Activated gamma-delta T cell (primary cell): ENCODE results near the gene PPP2R3B.
"Not testable (repeated sequence)": the region's sequence is repeated elsewhere in the genome, so short reads cannot be mapped to it uniquely, and the experiment has no call there.

Source experiments
- DNase-seq: peaks from one replicate; lab custom pipeline; 2025; lab: John Stamatoyannopoulos, UW
- total RNA-seq, 2 donors: gene quantifications; one replicate each; lab custom pipeline; 2026; lab: John Stamatoyannopoulos, UW

The PPP2R3B gene
- total RNA-seq = 29.7 to 32.0 reads per million in 2 donors

DNA sequence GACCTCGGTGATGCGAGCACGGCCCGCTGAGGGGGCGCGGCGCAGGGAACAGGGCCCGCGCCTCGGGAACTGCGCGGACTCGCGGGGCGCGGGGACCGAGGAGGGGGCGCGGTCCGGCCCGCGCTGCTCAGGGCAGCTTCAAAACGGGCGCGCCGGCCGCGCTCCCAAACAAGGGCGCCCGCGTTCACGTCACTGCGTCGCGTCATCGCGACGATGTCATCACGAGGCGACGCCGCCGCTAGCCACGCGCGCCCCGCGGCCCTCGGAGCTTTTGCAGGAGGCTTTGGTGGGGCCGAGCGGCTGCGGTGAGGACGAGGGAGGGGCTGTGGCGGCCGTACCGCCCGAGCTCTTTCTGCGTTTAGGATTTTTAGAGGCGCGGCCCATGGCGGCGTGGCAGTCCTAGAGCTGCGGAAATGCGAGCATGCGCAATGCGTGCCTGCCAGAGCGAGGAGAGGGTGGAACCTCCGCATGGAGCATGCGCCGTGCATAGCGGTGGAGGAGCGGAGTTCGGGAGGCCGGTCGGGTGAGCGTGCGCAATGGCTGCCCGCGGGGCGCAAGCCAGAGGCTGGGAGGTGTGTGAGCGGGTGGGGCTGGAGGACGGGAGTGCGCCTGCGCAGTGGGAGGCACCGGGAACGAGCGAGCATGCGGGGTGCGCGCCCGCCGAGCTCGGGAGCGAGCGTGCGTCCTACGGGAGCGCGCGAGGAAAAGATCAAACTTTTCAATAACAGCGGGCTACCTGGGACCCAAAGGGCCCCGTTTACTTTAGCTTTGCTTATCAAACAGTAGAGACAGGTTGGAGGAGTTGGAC lies at the start of gene PPP2R3B:
Gene PPP2R3B, minus strand, starts transcription at position 140 of the 808 bp plus-strand sequence. CDS start 216 bp downstream, outside the sequence.
- no peak for DNase-seq

DNA sequence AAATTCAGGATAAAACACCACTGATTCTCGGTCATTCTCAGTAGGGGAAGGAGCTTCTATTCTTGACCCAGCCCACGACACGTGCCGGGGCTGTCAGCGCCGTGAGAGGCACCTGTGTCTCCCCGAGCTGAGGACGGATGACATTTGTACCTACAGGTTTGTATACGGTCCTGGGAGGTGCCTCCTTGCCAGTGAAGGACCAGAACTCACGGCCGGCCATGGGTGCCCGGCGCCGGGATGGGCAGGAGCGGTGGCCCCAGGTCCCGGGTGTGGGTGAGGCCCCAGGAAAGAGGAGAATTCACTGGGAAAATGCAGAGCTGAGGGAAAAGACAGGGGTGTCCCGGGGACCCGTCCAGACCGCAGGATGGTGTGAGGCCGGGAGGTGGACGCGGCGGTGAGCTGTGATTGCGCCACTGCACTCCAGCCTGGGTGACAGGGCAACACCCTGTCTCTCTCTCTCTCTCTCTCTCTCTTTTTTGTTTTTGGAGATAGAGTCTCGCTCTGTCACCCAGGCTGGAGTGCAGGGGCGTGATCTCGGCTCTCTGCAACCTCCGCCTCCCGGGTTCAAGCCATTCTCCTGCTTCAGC lies 48.9 kb upstream of the PPP2R3B start:
- no peak for DNase-seq

- DNase-seq = no peak
Measured at GRCh38 chrX:434946-435345, 48.2 kb upstream of the PPP2R3B start.

- no peak for DNase-seq
Measured at GRCh38 chrX:433771-434170, 47.1 kb upstream of the PPP2R3B start.

DNA sequence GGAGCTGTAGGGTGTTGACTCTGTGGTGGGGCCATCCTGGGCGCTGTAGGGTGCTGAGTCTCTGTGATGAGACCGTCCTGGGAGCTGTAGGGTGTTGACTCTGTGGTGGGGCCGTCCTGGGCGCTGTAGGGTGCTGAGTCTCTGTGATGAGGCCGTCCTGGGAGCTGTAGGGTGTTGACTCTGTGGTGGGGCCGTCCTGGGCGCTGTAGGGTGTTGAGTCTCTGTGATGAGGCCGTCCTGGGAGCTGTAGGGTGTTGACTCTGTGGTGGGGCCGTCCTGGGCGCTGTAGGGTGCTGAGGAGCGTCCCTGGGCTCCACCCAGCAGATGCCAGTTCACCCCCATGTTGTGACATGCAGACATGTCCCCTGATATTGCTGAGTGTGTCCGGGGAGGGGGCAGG lies 46.0 kb upstream of the PPP2R3B start:
- DNase-seq = not testable (repeated sequence)

- no peak for DNase-seq
Measured at GRCh38 chrX:431492-432111, 44.9 kb upstream of the PPP2R3B start.

DNA sequence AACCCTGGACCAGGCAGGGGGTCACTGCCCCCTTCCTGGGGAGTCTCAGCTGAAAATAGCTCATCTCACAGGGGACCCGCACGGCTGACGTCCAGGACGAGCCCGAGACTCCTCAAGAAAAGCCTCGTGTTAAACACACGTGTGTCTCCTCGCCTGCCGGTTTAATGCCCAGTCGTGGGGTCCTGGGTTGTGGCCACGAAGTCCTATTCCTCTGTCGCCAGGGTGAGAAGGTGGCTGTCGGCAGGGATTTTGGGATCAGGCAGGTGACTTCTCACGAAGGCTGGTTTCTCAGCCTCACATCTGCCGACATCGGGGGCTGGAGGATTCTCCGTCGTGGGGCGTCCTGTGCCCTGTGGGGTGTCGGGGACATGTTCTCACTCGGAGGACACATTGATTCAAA lies 44.3 kb upstream of the PPP2R3B start:
- no peak for DNase-seq

GRCh38 chrX:429266-429825 lies 42.6 kb upstream of the PPP2R3B start:
- DNase-seq = no peak

GRCh38 chrX:427812-428725 lies 41.4 kb upstream of the PPP2R3B start:
- DNase-seq = no peak

GRCh38 chrX:426881-427280 lies 40.2 kb upstream of the PPP2R3B start:
- DNase-seq = no peak

DNA sequence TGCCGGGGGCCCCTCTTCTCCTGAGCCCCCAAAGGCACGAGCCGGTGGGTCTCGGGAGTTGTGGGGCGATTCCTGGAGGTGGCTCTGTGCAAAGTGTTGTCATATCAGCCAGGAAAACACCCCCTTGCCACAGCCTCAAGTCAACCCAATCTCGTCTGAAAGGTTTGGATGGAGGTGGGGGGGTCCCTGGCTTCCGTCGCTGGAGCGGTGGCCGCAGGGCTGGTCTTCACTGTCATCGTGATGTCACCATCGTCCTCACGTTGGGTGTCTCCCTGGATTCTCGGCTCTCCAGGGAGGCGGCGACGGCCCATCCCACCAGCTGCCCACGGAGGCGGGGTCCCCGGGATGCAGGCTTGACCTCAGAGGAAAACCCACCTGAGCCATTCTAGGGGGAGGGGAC lies 38.3 kb upstream of the PPP2R3B start:
- no peak for DNase-seq

DNA sequence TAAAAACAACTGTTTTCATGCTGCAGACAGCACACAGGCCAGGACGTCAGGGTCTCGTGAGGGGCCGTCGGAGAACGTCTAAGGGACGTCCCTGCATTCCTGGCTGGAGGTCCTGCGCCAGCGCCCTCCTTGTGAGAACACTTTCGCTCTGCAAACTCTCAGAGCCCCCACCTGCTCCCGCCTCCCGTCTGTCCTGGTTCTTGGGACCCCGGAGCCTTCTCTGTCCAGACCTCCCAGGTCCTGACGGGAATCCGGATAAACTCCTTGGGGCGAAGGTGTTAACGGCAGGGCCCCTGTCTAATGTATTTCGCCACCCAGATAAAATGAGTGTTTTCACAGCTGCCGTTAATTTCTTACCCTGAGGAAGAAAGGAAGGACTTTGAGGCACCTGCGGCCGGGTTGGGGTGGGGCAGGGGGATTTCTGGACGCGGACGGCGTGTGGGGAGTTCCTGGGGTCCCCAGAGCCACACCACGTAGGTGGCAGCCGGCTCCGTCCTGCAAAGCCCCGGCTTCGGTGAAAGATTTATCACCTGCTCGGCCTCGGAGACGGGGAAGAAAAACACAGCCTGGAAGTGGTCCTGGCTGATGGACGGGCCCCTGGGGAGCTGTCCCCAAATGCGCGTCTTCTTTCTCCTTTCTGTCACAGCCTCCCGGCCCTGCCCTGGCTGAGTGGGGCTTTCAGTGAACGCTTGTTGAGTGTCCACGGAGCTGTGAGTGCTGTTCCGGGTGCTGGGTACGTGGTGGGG lies 35.1 kb upstream of the PPP2R3B start:
- no peak for DNase-seq

GRCh38 chrX:420496-421223 lies 34.0 kb upstream of the PPP2R3B start:
- DNase-seq = no peak

DNA sequence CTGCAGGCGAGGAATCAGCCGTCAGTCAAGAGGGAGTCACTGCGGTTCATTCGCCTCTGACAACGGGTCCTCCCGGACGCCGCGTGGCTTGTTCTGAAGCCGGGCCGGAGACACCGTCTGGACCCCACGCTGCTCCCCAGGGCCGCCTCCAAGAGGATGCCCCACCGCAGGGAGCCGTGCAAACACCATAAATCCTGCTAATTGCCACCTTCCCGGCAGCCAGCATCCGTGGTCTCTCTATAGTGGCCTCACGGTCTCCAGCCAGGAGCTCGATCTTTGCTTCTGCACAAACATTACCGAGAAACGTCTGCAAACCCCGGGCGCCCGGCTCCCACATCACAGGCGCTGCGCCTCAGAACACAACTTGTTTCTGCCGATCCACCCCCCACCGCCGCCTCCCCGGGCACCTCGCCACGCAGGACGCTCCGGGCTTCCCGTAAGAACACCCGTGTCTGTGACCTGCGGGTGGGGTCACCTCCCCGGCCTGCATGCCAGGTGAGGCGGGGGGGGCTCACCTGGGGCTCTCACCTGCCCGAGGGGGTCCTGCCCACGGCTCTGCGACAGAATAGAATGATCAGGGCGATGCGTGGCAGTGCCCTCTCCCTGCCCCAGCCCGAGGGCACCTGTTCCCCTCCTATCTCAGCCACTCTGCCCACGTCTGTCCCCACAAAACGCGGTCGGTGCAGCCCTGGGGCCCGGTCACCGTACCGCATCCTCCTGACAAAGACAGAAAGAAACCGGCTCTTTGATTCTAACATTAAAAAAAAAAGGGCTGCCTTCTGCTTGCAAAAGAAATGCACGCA lies 32.4 kb upstream of the PPP2R3B start:
- no peak for DNase-seq

DNA sequence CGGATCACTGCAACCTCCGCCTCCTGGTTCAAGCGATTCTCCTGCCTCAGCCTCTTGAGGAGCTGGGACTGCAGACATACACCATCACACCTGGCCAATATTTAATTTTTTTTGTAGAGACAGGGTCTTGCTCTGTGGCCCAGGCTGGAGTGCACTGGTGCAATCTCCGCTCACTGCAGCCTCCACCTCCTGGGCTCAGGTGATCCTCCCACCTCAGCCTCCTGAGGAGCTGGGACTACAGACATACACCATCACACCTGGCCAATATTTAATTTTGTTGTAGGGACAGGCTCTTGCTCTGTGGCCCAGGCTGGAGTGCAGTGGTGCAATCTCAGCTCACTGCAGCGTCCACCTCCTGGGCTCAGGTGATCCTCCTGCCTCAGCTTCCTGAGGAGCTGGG lies 28.8 kb upstream of the PPP2R3B start:
- DNase-seq = not testable (repeated sequence)

DNA sequence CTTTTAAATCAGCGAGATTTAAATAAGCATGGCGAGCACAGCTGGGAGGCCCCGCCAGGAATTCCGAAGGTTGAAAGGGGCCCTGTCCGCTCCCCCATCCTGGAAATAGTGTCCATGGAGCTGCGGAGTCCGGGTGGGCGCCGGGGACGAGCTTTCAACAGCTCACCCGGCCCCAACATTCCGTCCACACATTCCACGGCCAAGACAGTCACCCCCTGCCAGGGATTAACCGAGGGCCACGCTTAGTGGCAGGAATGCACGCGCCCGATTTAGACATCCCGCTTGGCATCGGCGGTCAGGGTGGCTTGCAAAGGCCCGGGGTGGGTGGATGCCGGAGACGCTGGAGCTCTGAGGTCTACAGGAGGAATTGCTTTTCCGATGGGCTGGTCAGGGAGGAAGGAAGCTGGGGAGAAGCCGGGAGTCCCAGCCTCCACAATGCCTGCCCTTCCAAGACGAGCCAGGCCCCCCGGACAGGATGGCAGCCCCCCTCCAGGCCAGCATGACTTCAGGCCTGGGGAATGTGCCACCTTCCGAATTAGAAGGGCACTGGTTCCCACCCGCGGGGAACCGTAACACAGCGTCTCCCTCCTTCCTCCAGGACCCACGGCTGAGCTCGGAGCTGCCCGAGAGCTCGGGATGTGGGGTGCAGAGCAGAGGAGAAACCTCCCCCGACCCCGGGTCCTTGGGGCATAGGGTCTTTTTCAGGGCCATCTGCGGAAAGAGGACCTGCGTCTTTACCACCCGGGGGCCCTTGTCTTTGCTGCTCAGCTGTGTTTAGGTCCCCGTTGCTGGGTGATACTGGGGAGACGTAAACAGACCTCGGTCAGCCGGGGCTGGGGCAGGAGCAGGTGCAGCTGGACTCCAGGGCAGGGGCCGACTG lies 26.9 kb upstream of the PPP2R3B start:
- DNase-seq = no peak

DNA sequence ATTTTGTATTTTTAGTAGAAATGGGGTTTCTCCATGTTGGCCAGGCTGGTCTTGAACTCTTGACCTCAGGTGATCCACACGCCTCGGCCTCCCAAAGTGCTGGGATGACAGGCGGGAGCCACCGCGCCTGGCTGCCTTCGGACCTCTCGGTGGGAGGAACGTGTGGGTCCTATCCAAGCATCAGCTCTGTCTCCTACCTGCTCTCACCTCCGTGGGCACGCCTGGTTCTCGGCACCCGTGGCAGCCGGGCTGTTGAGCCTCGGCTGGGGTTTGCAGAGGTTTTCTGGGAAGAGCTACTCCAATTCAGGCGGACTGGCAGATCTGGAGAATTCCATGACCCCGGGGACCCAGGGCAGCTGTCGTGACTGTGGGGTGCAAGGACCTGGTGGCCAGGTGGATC lies 23.6 kb upstream of the PPP2R3B start:
- DNase-seq = no peak

DNA sequence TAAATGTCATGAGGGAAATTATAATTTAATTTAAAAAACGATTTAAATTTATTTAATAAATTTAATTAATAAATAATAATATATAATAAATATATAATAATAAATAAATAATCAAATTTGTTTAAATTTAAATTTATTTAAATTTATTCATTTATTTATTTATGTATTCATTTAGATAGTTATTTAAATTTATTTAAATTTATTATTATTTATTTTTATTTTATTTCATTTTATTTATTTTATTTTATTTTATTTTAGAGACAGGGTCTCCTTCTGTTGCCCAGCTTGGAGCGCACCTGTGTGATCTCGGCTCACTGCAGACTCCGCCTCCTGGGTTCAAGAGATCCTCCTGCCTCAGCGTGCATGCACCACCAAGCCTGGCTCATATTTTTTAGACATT lies 18.4 kb upstream of the PPP2R3B start:
- no peak for DNase-seq
